ENCODE results near the gene GATB. TPM values are rescaled to one million over a fixed set of nuclear protein-coding genes. Genes with fewer than 3 reads are reported as not detected.

Gene GATB
- total and polyA plus RNA-seq, 2 of the 4 experiments (the other 2 are of a cell fraction): 18.7 to 20.3 TPM

GRCh38 chr4:151694961-151695720 lies 65.7 kb downstream of the GATB start:
- TF ChIP-seq CTCF (conservative IDR thresholded peaks at IDR 0.05; ENCODE audit: low read depth, low read length): no peak
- no peak for TF ChIP-seq MXI1 (IDR thresholded peaks at IDR 0.05; ENCODE audit: borderline replicate concordance, low read depth, low read length)
- TF ChIP-seq MAFK (IDR thresholded peaks at IDR 0.05; ENCODE audit: low read depth, low read length): no peak
- TF ChIP-seq CEBPB (IDR thresholded peaks at IDR 0.05; ENCODE audit: low read depth, low read length): no peak
- no peak for TF ChIP-seq BHLHE40 (IDR thresholded peaks at IDR 0.05; ENCODE audit: low read depth, low read length)
- TF ChIP-seq, protein P1, sequence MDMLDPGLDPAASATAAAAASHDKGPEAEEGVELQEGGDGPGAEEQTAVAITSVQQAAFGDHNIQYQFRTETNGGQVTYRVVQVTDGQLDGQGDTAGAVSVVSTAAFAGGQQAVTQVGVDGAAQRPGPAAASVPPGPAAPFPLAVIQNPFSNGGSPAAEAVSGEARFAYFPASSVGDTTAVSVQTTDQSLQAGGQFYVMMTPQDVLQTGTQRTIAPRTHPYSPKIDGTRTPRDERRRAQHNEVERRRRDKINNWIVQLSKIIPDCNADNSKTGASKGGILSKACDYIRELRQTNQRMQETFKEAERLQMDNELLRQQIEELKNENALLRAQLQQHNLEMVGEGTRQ (IDR thresholded peaks at IDR 0.05; ENCODE audit: low read depth, low read length): no peak
- no peak for TF ChIP-seq RCOR1 (IDR thresholded peaks at IDR 0.05; ENCODE audit: insufficient replicate concordance, low read length)
- TF ChIP-seq RAD21 (IDR thresholded peaks at IDR 0.05; ENCODE audit: low read length): no peak
- no peak for TF ChIP-seq RFX5 (IDR thresholded peaks at IDR 0.05; ENCODE audit: low read depth, low read length)
- no peak for TF ChIP-seq FOS (IDR thresholded peaks at IDR 0.05; ENCODE audit: low read depth, low read length)
- no peak for TF ChIP-seq CHD1 (IDR thresholded peaks at IDR 0.05; ENCODE audit: low read depth, low read length)
- TF ChIP-seq ELK1 (IDR thresholded peaks at IDR 0.05; ENCODE audit: borderline replicate concordance, low read depth, low read length): no peak
- no peak for TF ChIP-seq MAZ (IDR thresholded peaks at IDR 0.05; ENCODE audit: borderline replicate concordance, low read depth, low read length)
- TF ChIP-seq NFE2L2 (IDR thresholded peaks at IDR 0.05; ENCODE audit: low read depth, low read length): no peak
- no peak for TF ChIP-seq POLR2A (IDR thresholded peaks at IDR 0.05; ENCODE audit: low read depth, low read length)
- no peak for TF ChIP-seq SMC3 (IDR thresholded peaks at IDR 0.05; ENCODE audit: low read depth, low read length)
- Histone ChIP-seq H2AK5ac (ENCODE audit: low read depth, low read length) (no peak overlapping the region), H3K4me2 (ENCODE audit: low read depth, low read length) (no peak overlapping the region), H3K9me3 (ENCODE audit: control insufficient read depth, insufficient read depth, low read length) (no peaks in the 10 kb centered on the region), H3K18ac (ENCODE audit: low read depth, low read length) (no peak overlapping the region), H3K79me1 (ENCODE audit: low read depth in 1 of 2, low read length in 2 of 2) (no peaks in the 10 kb centered on the region), H2BK5ac (ENCODE audit: low read depth, low read length, poor library complexity, severe bottlenecking) (no peak overlapping the region), H3K27me3 (ENCODE audit: control insufficient read depth, insufficient read depth, low read length) (no peaks in the 10 kb centered on the region), H3K4me3 (ENCODE audit: insufficient read depth, low read depth, low read length) (no peak overlapping the region), H3K14ac (replicated peaks; ENCODE audit: low read depth, low read length) (no peak overlapping the region), H3K27ac (ENCODE audit: insufficient read depth, low read length) (no peak overlapping the region), H4K8ac (ENCODE audit: low read depth in 2 of 2, low read length in 2 of 2) (no peak overlapping the region), H4K91ac (ENCODE audit: insufficient read depth, low read depth, low read length) (no peak overlapping the region), H2BK120ac (ENCODE audit: low read depth, low read length) (no peak overlapping the region), H3K9ac (ENCODE audit: low read depth, low read length) (no peak overlapping the region), H3K36me3 (ENCODE audit: control insufficient read depth, insufficient read depth, low read length) (peaks cover 2% of the 10 kb centered on the region; the same call in 1 of the 2 replicates), H3K9me1 (ENCODE audit: insufficient read depth, low read length) (peaks cover 3% of the 10 kb centered on the region), H2BK15ac (ENCODE audit: low read depth, low read length) (no peak overlapping the region), H3K4me1 (ENCODE audit: control insufficient read depth, insufficient read depth, low read length) (peaks cover 14% of the 10 kb centered on the region), H2BK20ac (ENCODE audit: low read depth, low read length) (no peak overlapping the region), H4K20me1 (ENCODE audit: insufficient read depth, low read length) (no peaks in the 10 kb centered on the region), H3K56ac (ENCODE audit: extremely low read depth, insufficient read depth, low read length) (no peak overlapping the region), H2AFZ (replicated peaks; ENCODE audit: low read length, poor library complexity) (no peak overlapping the region), H4K5ac (ENCODE audit: low read depth, low read length) (no peak overlapping the region), H3K23ac (ENCODE audit: low read depth, low read length) (no peak overlapping the region), H3K4ac (ENCODE audit: low read depth, low read length) (no peak overlapping the region), H2AK9ac (replicated peaks; ENCODE audit: low read depth, low read length, poor library complexity) (no peak overlapping the region)
- intact Hi-C loops (cut with micrococcal nuclease) (loop anchor here (5.0 kb wide), 2 partner anchors 52 to 67 kb away; partner anchors contain the start of gene GATB), in situ Hi-C loops (cut with MboI; ENCODE audit: low sequenced_read_pairs) (no loop called here), dilution Hi-C loops (cut with HindIII; ENCODE audit: low sequenced_read_pairs, unreplicated experiment) (no loop called here)
- no TSS peak for BruUV-seq (replicated peaks)
- 96% methylated on average over 6 of the region's 13 CpGs; no CpG with 5 or more reads in 1 of the 2 experiments for WGBS, 2 experiments (ENCODE audit: extremely low coverage in 2 of 2, insufficient read length in 1 of 2)
- CTCF ChIA-PET: no interaction called here
- no peak for DNase-seq
- POLR2A ChIA-PET (ENCODE audit: unreplicated experiment): no interaction called here
- ATAC-seq (ENCODE audit: low read depth): no peak

Measured in IMR-90 (cell line).